CD14-positive monocyte (primary cell): ENCODE measurements around the gene CLCN2. TPM values are rescaled to one million over a fixed set of nuclear protein-coding genes. Genes with fewer than 3 reads are reported as not detected.
A peak's percentile ranks its signal among the peaks of the same experiment; 100 is the strongest.

ENCODE experiments used
- DNase-seq, 3 donors: peaks; one replicate each; pipeline ENCODE4 v3.0.0-alpha.2; 2011 to 2022
- H2AFZ ChIP-seq: 2 replicates; pipeline ENCODE4 v1.6.0; 2012; ENCODE audit warnings: mild to moderate bottlenecking, low read depth, low read length, inconsistent platforms; ENCODE audit not compliant: insufficient read depth, poor library complexity, severe bottlenecking
- H3K27ac ChIP-seq, 2 donors: 1 replicate in 1 of 2; 2 replicates in 1 of 2; pipeline ENCODE4 v1.5.1; 2012 to 2013; ENCODE audit warnings: low read length in 2 of 2, control low read depth in 1 of 2, inconsistent platforms in 1 of 2, low read depth in 1 of 2, mild to moderate bottlenecking in 1 of 2
- H3K27me3 ChIP-seq, 2 donors: one replicate each; pipeline versions ENCODE4 v1.6.0 to v1.6.1; 2011 to 2013; ENCODE audit warnings: low read length in 2 of 2; ENCODE audit not compliant: control insufficient read depth in 2 of 2, insufficient read depth in 2 of 2
- H3K36me3 ChIP-seq, 2 donors: replicated peaks in 1 of 2; 1 replicate in 1 of 2; 2 replicates in 1 of 2; pipeline versions ENCODE4 v1.5.1 to v1.6.1; 2012 to 2013; ENCODE audit warnings: low read length in 2 of 2, control low read depth in 1 of 2, inconsistent platforms in 1 of 2, mild to moderate bottlenecking in 1 of 2; ENCODE audit not compliant: insufficient read depth in 2 of 2, control insufficient read depth in 1 of 2
- H3K4me1 ChIP-seq, 2 donors: 1 replicate in 1 of 2; 2 replicates in 1 of 2; pipeline versions ENCODE4 v1.5.1 to v1.6.1; 2012 to 2013; ENCODE audit warnings: low read length in 2 of 2, control low read depth in 1 of 2, inconsistent platforms in 1 of 2, mild to moderate bottlenecking in 1 of 2, moderate library complexity in 1 of 2; ENCODE audit not compliant: insufficient read depth in 2 of 2, control insufficient read depth in 1 of 2
- H3K4me2 ChIP-seq: replicated peaks from 2 replicates; pipeline ENCODE3; 2012; ENCODE audit warnings: low read length, moderate library complexity, mild to moderate bottlenecking; ENCODE audit not compliant: poor library complexity, severe bottlenecking; ENCODE audit errors: extremely low read depth
- H3K4me3 ChIP-seq, 3 experiments: fragments of 200-600 bp in 1 of 3; sonication (generic) in 1 of 3; replicated peaks in 1 of 3; 1 replicate in 2 of 3; 2 replicates in 1 of 3; pipeline ENCODE4 v1.5.1; 2011 to 2013; ENCODE audit warnings: low read length in 3 of 3, mild to moderate bottlenecking in 3 of 3, control low read depth in 2 of 3, low read depth in 2 of 3, inconsistent platforms in 1 of 3, moderate library complexity in 1 of 3
- H3K79me2 ChIP-seq: 2 replicates; pipeline ENCODE4 v1.6.0; 2012; ENCODE audit warnings: mild to moderate bottlenecking, control low read depth, inconsistent platforms, low read length, moderate library complexity; ENCODE audit not compliant: insufficient read depth
- H3K9ac ChIP-seq: 2 replicates; pipeline ENCODE4 v1.6.0; 2017; ENCODE audit warnings: low read length, mild to moderate bottlenecking; ENCODE audit not compliant: insufficient read depth, poor library complexity, severe bottlenecking
- H3K9me3 ChIP-seq, 2 donors: replicated peaks in 1 of 2; 1 replicate in 1 of 2; 2 replicates in 1 of 2; pipeline versions ENCODE4 v1.5.1 to v1.6.1; 2012 to 2013; ENCODE audit warnings: low read length in 2 of 2, control low read depth in 1 of 2; ENCODE audit not compliant: control insufficient read depth in 1 of 2, insufficient read depth in 1 of 2
- H4K20me1 ChIP-seq: 2 replicates; pipeline ENCODE4 v1.6.0; 2012; ENCODE audit warnings: mild to moderate bottlenecking, low read length, control low read depth, moderate library complexity; ENCODE audit not compliant: insufficient read depth
- H3K27ac Mint-ChIP-seq, 7 donors: one replicate each; pipeline ENCODE4 v1.8.0; 2020; ENCODE audit warnings: mild to moderate bottlenecking in 7 of 7, mixed read lengths in 7 of 7, moderate library complexity in 6 of 7, inconsistent platforms in 2 of 7
- H3K27me3 Mint-ChIP-seq, 3 donors: one replicate each; pipeline ENCODE4 v1.8.0; 2021 to 2022; ENCODE audit warnings: low read depth in 3 of 3, mild to moderate bottlenecking in 3 of 3, mixed read lengths in 3 of 3, moderate library complexity in 3 of 3, inconsistent platforms in 1 of 3
- H3K36me3 Mint-ChIP-seq, 2 donors: one replicate each; pipeline ENCODE4 v1.8.0; 2020; ENCODE audit warnings: mixed read lengths in 2 of 2, inconsistent platforms in 1 of 2, mild to moderate bottlenecking in 1 of 2
- H3K4me1 Mint-ChIP-seq: one replicate; pipeline ENCODE4 v1.8.0; 2020; ENCODE audit warnings: mild to moderate bottlenecking, mixed read lengths
- H3K4me3 Mint-ChIP-seq, 2 donors: one replicate each; pipeline ENCODE4 v1.8.0; 2020; ENCODE audit warnings: mild to moderate bottlenecking in 2 of 2, mixed read lengths in 2 of 2, moderate library complexity in 1 of 2
- H3K9me3 Mint-ChIP-seq, 7 donors: one replicate each; pipeline ENCODE4 v1.8.0; 2020 to 2022; ENCODE audit warnings: mixed read lengths in 7 of 7, mild to moderate bottlenecking in 6 of 7, moderate library complexity in 6 of 7, inconsistent platforms in 2 of 7
- WGBS: methylation state at CpG from one replicate; pipeline ENCODE4 v1.1.5; 2013; ENCODE audit warnings: missing lambda C conversion rate; ENCODE audit not compliant: insufficient coverage; 5-methylcytosine and 5-hydroxymethylcytosine counted together
- intact Hi-C, 2 donors: fragments of 100-400 bp; cut with micrococcal nuclease; formaldehyde crosslinking; loops; one replicate each; pipeline versions ENCODE4 v1.15.0 to v1.15.1; 2023
- polyA plus RNA-seq, 3 donors: library from polyadenylated mRNA; depleted of rRNA in 1 of 3; unstranded in 2 of 3; stranded (reverse) in 1 of 3; fragments of 300-500 nt in 2 of 3; fragments of >200 nt in 1 of 3; fragmentation: Illumina TruSeq in 2 of 3; gene quantifications; 1 replicate in 2 of 3; 2 replicates in 1 of 3; pipeline ENCODE4 v1.2.3, GENCODE V29; 2012 to 2021
- TF ChIP-seq, protein P1 (sequence below): fragments of 200-600 bp; IDR thresholded peaks from one replicate; pipeline ENCODE4 v1.8.0; 2022; ENCODE audit warnings: antibody characterized with exemption, mild to moderate bottlenecking

The CLCN2 gene
- polyA plus RNA-seq, 3 donors: 0.16 to 2.7 TPM; not detected in 1

DNA sequence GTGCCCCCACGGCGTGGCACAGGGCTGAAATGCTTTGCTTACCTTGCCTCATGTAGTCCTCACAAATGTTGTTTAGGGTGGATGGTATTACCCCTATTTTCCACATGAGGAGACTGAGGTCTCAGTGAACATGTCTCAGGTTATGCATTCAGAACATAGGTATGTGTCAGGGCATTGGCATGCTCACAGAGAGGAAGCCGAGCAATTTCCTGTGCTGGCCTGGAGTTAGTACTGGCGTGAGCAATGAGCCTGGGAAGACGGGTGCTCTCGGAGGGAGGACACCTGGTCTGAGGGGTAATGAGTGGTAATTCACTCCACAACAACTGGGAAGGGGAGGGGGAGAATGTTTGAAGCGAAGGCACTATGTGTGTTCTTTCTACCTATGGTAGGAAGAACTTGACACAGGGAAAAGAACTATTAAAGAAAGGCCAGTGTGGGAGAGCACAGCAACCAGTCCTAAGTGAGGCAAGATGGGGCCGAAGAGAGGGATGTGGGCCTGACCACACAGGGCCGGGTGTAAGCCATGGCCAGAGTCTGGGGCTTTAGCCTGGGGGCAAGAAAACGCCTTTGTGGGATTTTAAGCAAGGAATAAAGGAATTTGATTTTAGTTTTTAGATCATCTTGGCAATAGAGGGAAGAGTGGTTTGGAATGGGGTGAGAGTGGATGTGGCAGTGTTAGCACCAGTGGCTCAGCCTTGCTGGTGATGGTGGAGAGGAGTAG, 28.9 kb downstream of the CLCN2 start:
- peaks cover 18 to 19% of the 10 kb centered on the region in 2 donors for H3K4me1 ChIP-seq
- WGBS: 82% methylated on average over 7 of the region's 10 CpGs
- no peak for DNase-seq
- TF ChIP-seq, protein P1, sequence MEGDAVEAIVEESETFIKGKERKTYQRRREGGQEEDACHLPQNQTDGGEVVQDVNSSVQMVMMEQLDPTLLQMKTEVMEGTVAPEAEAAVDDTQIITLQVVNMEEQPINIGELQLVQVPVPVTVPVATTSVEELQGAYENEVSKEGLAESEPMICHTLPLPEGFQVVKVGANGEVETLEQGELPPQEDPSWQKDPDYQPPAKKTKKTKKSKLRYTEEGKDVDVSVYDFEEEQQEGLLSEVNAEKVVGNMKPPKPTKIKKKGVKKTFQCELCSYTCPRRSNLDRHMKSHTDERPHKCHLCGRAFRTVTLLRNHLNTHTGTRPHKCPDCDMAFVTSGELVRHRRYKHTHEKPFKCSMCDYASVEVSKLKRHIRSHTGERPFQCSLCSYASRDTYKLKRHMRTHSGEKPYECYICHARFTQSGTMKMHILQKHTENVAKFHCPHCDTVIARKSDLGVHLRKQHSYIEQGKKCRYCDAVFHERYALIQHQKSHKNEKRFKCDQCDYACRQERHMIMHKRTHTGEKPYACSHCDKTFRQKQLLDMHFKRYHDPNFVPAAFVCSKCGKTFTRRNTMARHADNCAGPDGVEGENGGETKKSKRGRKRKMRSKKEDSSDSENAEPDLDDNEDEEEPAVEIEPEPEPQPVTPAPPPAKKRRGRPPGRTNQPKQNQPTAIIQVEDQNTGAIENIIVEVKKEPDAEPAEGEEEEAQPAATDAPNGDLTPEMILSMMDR: no peak
- peaks cover 45% of the 10 kb centered on the region for H4K20me1 ChIP-seq
- intact Hi-C loops: no loop called here
- H3K27ac ChIP-seq: peak overlapping the region in 1 of 2 donors; percentile 87
- H3K36me3 ChIP-seq: peaks cover 77 to 78% of the 10 kb centered on the region in 2 donors
- H3K27ac Mint-ChIP-seq: peak overlapping the region; percentile 52 to 97 (median 82)
- H3K79me2 ChIP-seq: peaks cover 15% of the 10 kb centered on the region
- H3K27me3 ChIP-seq: no peaks in the 10 kb centered on the region
- H3K4me2 ChIP-seq: no peak overlapping the region
- H3K9me3 ChIP-seq: no peaks in the 10 kb centered on the region
- H3K9me3 Mint-ChIP-seq: no peaks in the 10 kb centered on the region
- peaks cover 27% of the 10 kb centered on the region for H3K4me1 Mint-ChIP-seq
- no peak overlapping the region for H3K9ac ChIP-seq
- H3K4me3 Mint-ChIP-seq: no peak overlapping the region
- H2AFZ ChIP-seq: no peak overlapping the region
- H3K27me3 Mint-ChIP-seq: peaks cover 0 to 7% (median under 1%) of the 10 kb centered on the region in 3 donors
- H3K4me3 ChIP-seq: no peak overlapping the region
- peaks cover 77 to 78% of the 10 kb centered on the region in 2 donors for H3K36me3 Mint-ChIP-seq

DNA sequence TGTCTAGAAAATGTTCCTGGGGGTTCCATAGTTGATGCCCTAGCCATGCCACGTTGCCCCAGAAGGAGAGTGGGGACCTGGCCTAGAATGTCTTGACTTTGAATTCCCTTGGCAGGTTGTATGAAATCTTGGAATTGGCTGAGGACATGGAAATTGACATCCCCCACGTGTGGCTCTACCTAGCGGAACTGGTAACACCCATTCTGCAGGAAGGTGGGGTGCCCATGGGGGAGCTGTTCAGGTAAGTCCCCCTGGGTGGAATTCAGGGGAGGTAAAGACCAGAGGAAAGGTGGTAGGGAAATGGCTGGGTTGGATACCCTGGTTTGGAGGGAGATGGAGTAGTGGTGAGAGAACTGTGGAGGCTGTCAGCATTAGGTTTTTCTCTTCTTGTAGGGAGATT, 32.9 kb downstream of the CLCN2 start:
- H3K9me3 ChIP-seq: no peaks in the 10 kb centered on the region
- peaks cover 98 to 99% of the 10 kb centered on the region in 2 donors for H3K36me3 ChIP-seq
- no peaks in the 10 kb centered on the region for H3K9me3 Mint-ChIP-seq
- peaks cover 0 to 4% (median 0%) of the 10 kb centered on the region in 3 donors for H3K27me3 Mint-ChIP-seq
- WGBS: 86% methylated on average over 3 of the region's 3 CpGs
- H3K9ac ChIP-seq: no peak overlapping the region
- no peak overlapping the region for H3K4me3 Mint-ChIP-seq
- TF ChIP-seq, protein P1: no peak
- no peaks in the 10 kb centered on the region for H3K27me3 ChIP-seq
- peak overlapping the region in 1 of 2 donors; percentile 45 for H3K27ac ChIP-seq
- intact Hi-C loops: no loop called here
- H3K79me2 ChIP-seq: peaks cover 42% of the 10 kb centered on the region
- H3K4me2 ChIP-seq: no peak overlapping the region
- no peaks in the 10 kb centered on the region for H3K4me1 ChIP-seq
- no peak overlapping the region for H3K4me3 ChIP-seq
- H3K36me3 Mint-ChIP-seq: peaks cover 98 to 99% of the 10 kb centered on the region in 2 donors
- peaks cover 2% of the 10 kb centered on the region for H3K4me1 Mint-ChIP-seq
- H3K27ac Mint-ChIP-seq: peak overlapping the region in 4 of 7 donors; percentile 27 to 66 (median 50)
- H4K20me1 ChIP-seq: peaks cover 72% of the 10 kb centered on the region
- H2AFZ ChIP-seq: no peak overlapping the region
- no peak for DNase-seq
